BJ (cell line): ENCODE measurements around the gene ARMS2. TPM values are rescaled to one million over a fixed set of nuclear protein-coding genes. Genes with fewer than 3 reads are reported as not detected.

ENCODE experiments used
- CTCF ChIA-PET: fragments of 350-600 bp; formaldehyde crosslinking; extraction: SDS; loops from one replicate; lab custom pipeline; 2021; ENCODE audit warnings: antibody characterized with exemption, inconsistent platforms; lab: Yijun Ruan, JAX
- POLR2A ChIA-PET: fragments of 300-600 bp; sonication (Branson Sonifier 250); formaldehyde crosslinking; extraction: SDS; loops from one replicate; lab custom pipeline; 2021; ENCODE audit warnings: antibody characterized with exemption; lab: Charles Lee
- DNase-seq: peaks from one replicate; pipeline ENCODE4 v3.0.0-alpha.2; 2011; ENCODE audit warnings: low read depth
- H3K27me3 ChIP-seq: 2 replicates; pipeline ENCODE4 v1.6.0; 2011; ENCODE audit warnings: low read length; ENCODE audit not compliant: control insufficient read depth, insufficient read depth
- H3K36me3 ChIP-seq: 2 replicates; pipeline ENCODE4 v1.5.1; 2011; ENCODE audit warnings: low read length; ENCODE audit not compliant: control insufficient read depth, insufficient read depth
- H3K4me3 ChIP-seq: 2 replicates; pipeline ENCODE4 v1.5.1; 2011; ENCODE audit warnings: low read depth, mild to moderate bottlenecking, control low read depth, low read length
- CTCF ChIP-seq: IDR thresholded peaks from 2 replicates; pipeline ENCODE4 v1.5.1; 2011; ENCODE audit warnings: low read depth, mild to moderate bottlenecking, control low read depth, inconsistent platforms, low read length, moderate library complexity; ENCODE audit not compliant: insufficient read depth
- polyA plus RNA-seq: library from polyadenylated mRNA; depleted of rRNA; stranded (reverse); fragments of >200 nt; gene quantifications from 2 replicates; pipeline ENCODE4 v1.2.3, GENCODE V29; 2011

Gene ARMS2
- polyA plus RNA-seq, 1 experiment = not detected

GRCh38 chr10:122492006-122492405 is 37.6 kb downstream of the ARMS2 start:
- TF ChIP-seq CTCF = no peak
- no peaks in the 10 kb centered on the region for H3K36me3 ChIP-seq
- no peak overlapping the region for H3K4me3 ChIP-seq
- ChIA-PET CTCF (interaction anchor here (1.0 to 2.7 kb wide), 3 partner anchors 22 to 149 kb away, joined by 3 to 8 read pairs (median 6); no protein-coding TSS in a partner anchor), POLR2A (no interaction called here)
- H3K27me3 ChIP-seq = no peaks in the 10 kb centered on the region
- no peak for DNase-seq

GRCh38 chr10:122492999-122493481 is 38.6 kb downstream of the ARMS2 start:
- no peak for TF ChIP-seq CTCF
- CTCF ChIA-PET = interaction anchor here (1.0 to 1.5 kb wide), 3 partner anchors 8 to 351 kb away, joined by 3 to 4 read pairs (median 3); no protein-coding TSS in a partner anchor
- Histone ChIP-seq H3K4me3 (no peak overlapping the region), H3K27me3 (no peaks in the 10 kb centered on the region), H3K36me3 (no peaks in the 10 kb centered on the region)
- POLR2A ChIA-PET = no interaction called here
- no peak for DNase-seq

- ChIA-PET CTCF (interaction anchor here (1.4 to 1.8 kb wide), 3 partner anchors 9 to 352 kb away, joined by 3 to 8 read pairs (median 4); no protein-coding TSS in a partner anchor), POLR2A (no interaction called here)
- no peak for DNase-seq
- no peak for TF ChIP-seq CTCF
- Histone ChIP-seq H3K27me3 (no peaks in the 10 kb centered on the region), H3K4me3 (no peak overlapping the region), H3K36me3 (no peaks in the 10 kb centered on the region)
These were observed 39.3 kb downstream of the ARMS2 start for GRCh38 chr10:122493761-122494160.

- DNase-seq = no peak
- Histone ChIP-seq H3K4me3 (no peak overlapping the region), H3K36me3 (no peaks in the 10 kb centered on the region), H3K27me3 (no peaks in the 10 kb centered on the region)
- ChIA-PET POLR2A (no interaction called here), CTCF (interaction anchor here (1.1 to 1.8 kb wide), 3 partner anchors 9 to 71 kb away, joined by 4 to 8 read pairs (median 5); no protein-coding TSS in a partner anchor)
- no peak for TF ChIP-seq CTCF
These were observed 39.8 kb downstream of the ARMS2 start for GRCh38 chr10:122494173-122494820.

GRCh38 chr10:122494833-122495232 is 40.4 kb downstream of the ARMS2 start:
- ChIA-PET POLR2A (no interaction called here), CTCF (interaction anchor here (1.0 to 1.8 kb wide), 4 partner anchors 9 to 71 kb away, joined by 3 to 8 read pairs (median 4); no protein-coding TSS in a partner anchor)
- Histone ChIP-seq H3K4me3 (no peak overlapping the region), H3K36me3 (no peaks in the 10 kb centered on the region), H3K27me3 (no peaks in the 10 kb centered on the region)
- no peak for TF ChIP-seq CTCF
- no peak for DNase-seq
